GM19468 (cell line): ENCODE results near the gene BCAN.

ENCODE experiments used
- ATAC-seq: cut with Tn5 transposase; IDR thresholded peaks from one replicate; pipeline ENCODE4 v1.9.1; 2021; ENCODE audit warnings: mild to moderate bottlenecking, moderate library complexity, moderate number of reproducible peaks; ENCODE audit not compliant: unreplicated experiment; ENCODE audit errors: extremely low read depth

BCAN gene

GRCh38 chr1:156692925-156693847 is 51.3 kb downstream of the BCAN start:
- no peak for ATAC-seq

DNA sequence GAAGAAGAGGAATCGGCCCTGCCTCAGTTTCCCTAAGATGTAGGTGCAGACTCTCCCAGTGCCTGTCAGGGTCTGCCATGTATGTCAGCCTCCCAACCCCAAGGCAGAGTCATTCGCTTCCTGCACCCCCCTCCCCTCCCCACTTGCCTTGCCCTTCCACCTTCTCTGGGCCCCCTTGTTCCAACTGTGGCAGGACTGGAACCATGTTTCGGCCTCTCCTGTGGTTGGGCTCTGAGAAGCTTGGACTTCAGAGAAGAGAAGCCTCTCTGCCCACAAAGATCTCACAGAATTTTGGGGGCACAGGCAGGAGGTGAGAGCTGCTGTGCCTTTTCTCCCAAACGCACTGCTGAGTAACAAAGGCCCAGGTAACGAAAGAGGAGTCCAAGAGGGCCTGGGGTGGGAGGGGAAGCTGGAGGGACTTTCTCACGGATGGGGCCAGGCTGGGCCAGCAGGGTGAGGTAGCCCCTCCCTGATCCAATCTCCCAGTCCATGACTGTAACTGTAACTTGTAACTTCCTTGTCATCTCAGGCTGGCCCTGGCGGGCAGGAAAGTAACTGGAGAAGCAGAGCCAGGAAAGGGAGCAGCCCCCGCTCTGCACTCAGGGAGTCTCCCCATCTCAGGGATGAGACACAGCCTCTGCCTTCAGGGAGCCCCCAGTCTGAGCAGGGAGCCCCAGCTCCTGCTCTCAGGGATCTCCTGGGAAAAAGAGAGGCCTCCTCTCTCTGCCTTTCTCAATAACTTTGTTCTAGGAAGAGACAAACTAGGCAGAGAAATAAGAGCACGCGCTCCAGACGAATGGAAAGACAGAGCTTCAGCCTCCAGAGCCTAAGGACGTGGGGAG is 52.2 kb downstream of the BCAN start:
- no peak for ATAC-seq

GRCh38 chr1:156694690-156694962 is 52.7 kb downstream of the BCAN start:
- ATAC-seq: no peak

DNA sequence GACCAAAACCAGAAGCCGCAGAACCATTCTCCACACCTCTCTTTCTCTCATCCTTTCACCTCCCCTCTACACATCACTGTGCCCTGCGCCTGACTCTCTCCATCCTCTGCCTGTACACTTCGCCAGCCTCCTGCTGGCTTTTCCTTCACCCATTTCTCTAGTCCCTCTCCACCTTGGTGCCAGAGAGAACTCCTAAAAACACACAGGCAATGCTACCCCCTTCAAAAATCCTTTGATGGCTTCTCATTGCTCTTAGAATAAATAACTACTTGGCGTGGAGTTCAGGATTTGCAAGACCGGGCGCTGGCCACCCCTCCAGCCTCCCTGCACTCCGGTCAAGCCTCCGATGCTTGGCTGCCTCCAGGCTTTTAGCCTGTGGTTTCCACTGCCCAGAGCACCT is 54.8 kb downstream of the BCAN start:
- no peak for ATAC-seq

DNA sequence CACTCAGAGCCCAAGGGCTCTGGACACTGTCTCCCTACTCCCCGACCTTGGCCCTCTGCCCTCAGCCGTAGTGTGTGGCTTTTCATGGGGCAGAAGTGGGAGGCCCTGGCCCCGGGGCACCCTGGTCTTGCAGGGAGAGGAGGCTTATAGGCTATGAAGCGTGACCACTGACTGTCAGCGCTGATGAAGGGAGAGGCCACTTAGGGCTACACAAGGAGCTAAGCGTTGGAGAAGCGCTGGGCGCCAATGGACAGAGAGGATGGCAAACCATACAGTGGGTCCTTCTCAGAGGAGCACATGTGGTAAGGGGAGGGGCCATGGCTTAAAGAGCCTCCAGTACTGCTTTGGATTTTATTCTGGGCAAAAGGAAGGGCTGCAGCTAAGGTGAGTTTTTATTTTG is 55.6 kb downstream of the BCAN start:
- ATAC-seq: no peak

DNA sequence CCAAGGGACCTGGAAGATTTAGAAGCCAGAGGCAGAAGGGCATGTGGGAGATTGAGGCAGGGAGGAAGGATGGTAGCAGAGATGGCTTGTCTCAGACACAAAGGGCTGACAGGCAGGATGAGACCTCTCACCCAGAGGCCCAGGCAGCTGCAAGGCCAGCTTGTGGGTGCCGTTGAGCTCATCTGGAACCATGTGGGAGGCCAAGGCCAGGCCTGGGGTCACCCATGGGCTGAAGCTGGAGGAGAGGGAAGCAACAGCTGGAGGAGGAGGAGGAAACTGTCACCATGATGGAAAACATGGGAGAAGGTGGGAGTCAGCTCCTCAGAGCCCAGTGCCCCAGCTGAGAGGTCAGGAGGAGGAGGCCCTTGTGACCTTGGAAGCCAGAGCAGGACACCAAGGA is 57.1 kb downstream of the BCAN start:
- no peak for ATAC-seq

- no peak for ATAC-seq
Measured at GRCh38 chr1:156700736-156701531, 59.0 kb downstream of the BCAN start.

- ATAC-seq: no peak
Measured at GRCh38 chr1:156703336-156703735, 61.4 kb downstream of the BCAN start.

DNA sequence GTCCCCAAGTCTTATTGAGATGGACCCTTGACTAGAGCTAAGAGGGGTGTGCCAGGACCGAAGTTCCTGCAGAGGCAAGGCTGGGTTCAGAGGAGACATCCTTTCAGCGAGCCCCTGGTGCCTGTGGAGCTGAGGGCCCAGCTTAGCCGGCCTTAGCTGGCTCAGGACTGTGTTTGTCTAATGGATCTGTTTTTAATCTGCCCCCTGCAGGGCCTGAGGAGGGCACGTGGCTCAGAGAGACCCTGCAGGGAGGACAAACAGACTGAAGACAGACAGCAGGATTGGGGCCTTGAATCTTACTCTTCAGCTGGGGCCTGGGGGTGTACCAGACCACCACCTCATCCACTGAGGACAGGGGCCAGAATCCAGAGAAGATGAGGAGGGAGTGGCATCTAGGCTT is 61.8 kb downstream of the BCAN start:
- ATAC-seq: no peak

DNA sequence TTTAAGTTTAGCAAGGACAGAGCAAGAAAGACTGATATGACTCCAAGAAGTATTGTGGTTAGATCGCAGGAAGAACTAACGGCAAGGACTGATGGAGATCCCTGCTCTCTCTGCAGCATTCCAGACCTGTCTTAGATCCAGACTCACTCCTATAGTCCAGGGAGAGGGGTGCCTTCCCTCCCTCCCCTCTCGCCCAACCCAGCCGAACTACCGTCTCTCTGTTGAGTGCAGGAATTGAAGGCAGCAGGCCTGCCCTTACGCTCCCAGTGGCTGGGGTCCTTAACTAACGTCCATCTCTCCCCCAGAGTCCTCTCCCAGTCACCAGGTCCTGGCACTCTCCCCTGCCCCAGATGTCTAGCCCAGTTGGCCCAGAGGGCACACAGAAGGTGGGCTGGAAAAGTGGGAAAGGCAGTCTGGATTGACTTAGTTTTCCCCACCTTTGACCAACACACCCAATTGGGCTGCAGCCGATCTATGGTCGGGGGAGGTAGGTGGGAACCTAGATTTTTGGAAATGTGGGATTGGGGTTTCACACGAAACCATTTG is 62.3 kb downstream of the BCAN start:
- no peak for ATAC-seq

- ATAC-seq: no peak
Measured at GRCh38 chr1:156704930-156705320, 63.0 kb downstream of the BCAN start.

- ATAC-seq: no peak
Measured at GRCh38 chr1:156705321-156705917, 63.5 kb downstream of the BCAN start, which contains the start of gene CRABP2. CRABP2 (minus strand) TSS chr1:156705583; CDS start chr1:156705446, 137 bp downstream.

DNA sequence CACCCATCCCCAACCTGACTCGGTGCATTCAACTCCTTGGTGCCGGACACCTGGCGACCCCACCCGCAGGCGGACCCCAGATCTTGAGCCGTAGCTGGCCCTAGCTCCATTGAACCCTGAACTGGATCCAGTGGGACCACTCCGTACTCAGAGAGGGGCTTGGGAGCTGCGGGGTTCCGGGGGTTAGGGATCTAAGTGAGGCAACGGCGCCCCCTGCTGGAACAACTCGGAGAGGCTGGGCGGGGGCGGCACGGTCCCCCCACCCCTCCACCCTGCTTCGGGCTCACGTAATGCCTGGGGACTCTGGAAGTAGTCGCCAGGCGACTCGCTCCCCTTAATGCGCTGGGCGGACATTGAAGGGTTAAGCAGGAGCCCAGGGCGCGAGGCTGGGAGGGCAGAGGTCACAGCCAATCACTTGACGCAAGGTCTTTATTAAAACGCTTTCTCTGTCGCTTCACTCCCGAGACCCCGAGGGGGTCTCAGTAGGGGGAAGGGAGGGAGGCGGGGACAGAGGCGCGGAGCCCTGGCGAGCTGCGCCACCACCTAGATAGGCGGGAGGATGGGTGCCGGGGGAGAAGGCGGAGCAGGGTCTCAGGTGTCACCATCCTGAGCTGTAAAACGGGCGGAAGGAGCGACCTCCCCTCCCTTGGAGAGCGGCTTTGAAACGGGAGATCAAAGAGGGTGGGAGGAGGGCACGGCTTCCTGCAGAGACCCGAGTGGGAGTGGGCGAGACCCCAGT is 64.2 kb downstream of the BCAN start:
- no peak for ATAC-seq

DNA sequence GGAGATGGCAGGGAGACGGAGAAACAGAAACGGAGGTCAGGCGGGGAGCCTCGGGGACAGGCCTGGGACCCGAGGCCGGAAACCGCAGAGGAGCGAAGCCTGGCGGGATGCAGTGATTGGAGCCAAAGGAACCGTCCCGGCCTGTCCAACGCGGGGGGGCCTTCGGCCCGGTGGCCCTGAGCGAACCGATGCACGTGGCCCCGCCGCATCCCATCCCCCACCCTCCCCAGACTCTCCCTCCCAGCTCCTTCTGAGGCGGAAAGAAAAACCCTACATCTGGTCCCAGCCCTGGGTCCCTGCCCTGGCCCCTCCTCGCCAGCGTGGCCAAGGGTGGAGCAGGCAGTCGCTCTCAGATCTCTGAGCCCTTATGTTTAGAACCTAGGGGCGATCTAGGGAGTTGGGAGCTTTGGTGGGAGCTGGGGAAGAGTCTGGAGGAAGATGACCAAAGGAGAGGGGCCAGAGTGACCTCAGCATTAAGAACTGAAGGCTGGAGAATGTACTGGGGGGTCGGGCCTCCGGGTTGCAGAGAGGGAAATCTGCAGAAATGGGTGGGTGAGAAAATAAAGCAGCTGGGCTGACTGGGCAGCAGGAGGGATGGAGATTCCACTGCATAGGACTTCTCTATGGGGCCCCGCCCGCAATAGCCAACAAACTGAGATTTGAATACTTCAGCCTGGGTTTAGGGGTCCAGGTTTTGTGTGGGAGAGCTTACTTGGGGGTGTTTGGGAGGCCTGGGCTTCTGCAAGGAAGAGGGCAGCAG is 64.9 kb downstream of the BCAN start:
- ATAC-seq: no peak

- ATAC-seq: no peak
Measured at GRCh38 chr1:156707417-156708217, 65.7 kb downstream of the BCAN start.

DNA sequence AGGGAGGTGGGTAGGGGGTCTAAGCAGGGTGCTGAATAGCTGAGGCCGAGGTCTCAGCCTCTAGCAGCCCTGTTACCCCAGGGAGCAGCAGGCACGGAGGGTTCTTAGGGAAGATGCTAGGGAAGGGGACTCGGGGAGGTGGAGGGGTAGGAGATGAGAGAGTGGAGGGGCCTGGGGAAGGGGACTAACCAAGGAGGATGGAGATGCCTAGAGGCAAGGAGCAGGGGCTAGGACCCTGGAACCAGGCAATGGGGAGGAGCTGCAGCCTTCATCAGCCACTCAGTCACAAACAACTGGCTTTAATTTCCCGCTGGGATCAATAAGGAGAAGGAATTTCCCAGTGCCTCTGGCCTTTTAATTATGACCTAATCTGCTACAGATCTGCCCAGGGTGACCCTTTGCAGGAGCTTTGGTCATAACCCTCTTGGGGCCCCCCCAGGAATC is 66.3 kb downstream of the BCAN start:
- no peak for ATAC-seq

- no peak for ATAC-seq
Measured at GRCh38 chr1:156709031-156709430, 67.1 kb downstream of the BCAN start.
